ENCODE data around the gene KIAA1191.

GRCh38 chr5:176360894-176361436 lies 599 bp downstream of the KIAA1191 start:
- TF ChIP-seq POLR2A (IDR thresholded peaks at IDR 0.05; ENCODE audit: borderline replicate concordance, extremely low read depth, insufficient read depth, insufficient read length) (no peak), EZH2phosphoT487 (IDR thresholded peaks at IDR 0.05; ENCODE audit: borderline replicate concordance) (no peak), CTCF (IDR thresholded peaks at IDR 0.05 in 2 of 3, conservative IDR thresholded peaks at IDR 0.05 in 1 of 3; ENCODE audit: borderline replicate concordance in 1 of 3, insufficient read depth in 1 of 3, low read depth in 2 of 3, low read length in 2 of 3) (no peak), JUND (IDR thresholded peaks at IDR 0.05) (no peak), RAD21 (IDR thresholded peaks at IDR 0.05; ENCODE audit: low read depth) (no peak), POLR2AphosphoS5 (IDR thresholded peaks at IDR 0.05; ENCODE audit: low read depth, low read length) (no peak), EZH2 (IDR thresholded peaks at IDR 0.05) (no peak), ATF3 (IDR thresholded peaks at IDR 0.05) (no peak), SP1 (IDR thresholded peaks at IDR 0.05; ENCODE audit: low read depth) (no peak), SIN3A (IDR thresholded peaks at IDR 0.05; ENCODE audit: low read depth) (no peak), MAX (IDR thresholded peaks at IDR 0.05) (no peak), CEBPB (IDR thresholded peaks at IDR 0.05; ENCODE audit: low read depth) (no peak)
